ENCODE results near the gene TBC1D8. TPM values are rescaled to one million over a fixed set of nuclear protein-coding genes. Genes with fewer than 3 reads are reported as not detected.

The TBC1D8 gene
- total and polyA plus RNA-seq, 2 of the 8 experiments (the other 6 are each of a cell fraction or from before 2014, with no cell fraction given) = 20.8 to 21.8 TPM

DNA sequence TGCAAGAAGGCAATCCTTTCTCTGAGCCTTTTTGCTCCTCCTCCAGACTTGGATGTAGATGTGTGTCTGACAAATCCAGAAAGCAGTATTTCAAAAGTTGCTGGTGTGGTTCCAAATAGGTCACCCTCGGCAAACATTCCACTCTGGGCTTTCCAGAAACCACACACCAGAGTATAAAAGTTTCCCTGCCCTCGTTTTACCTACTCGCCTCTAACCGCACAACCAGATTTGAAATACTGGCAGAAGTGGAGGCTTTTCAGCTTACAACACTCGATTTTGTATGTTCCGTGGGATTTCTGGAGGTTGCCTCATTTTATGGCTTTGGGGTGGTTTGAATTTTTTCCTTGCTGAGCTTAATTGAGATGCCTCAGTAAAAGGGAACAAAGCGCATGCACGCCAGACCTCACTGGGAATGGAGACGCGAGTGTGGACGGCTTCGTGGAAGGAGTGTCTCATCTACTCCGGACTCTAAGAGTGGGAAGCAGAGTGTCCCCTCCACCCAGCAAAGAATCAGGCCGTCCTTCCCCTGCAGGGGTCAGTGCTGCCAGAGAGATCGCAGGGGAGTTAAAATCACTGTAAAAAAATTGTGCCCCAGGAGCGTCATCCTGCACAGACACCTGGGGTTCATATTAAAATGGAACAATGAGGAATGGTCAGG is 193.1 kb downstream of the TBC1D8 start:
- Histone ChIP-seq H3K23ac (ENCODE audit: insufficient read length) (no peak overlapping the region), H2BK12ac (ENCODE audit: low read depth, low read length) (no peak overlapping the region), H2BK15ac (ENCODE audit: low read length) (no peak overlapping the region), H3K18ac (ENCODE audit: extremely low read depth, low read length) (no peak overlapping the region), H2AK5ac (ENCODE audit: low read depth, low read length) (no peak overlapping the region), H3K36me3 (ENCODE audit: control insufficient read depth in 2 of 4, insufficient read depth in 4 of 4, low read length in 3 of 4) (no peaks in the 10 kb centered on the region), H3K9me3 (ENCODE audit: insufficient read depth in 2 of 2, low read depth in 1 of 2, low read length in 1 of 2) (no peaks in the 10 kb centered on the region), H3K23me2 (ENCODE audit: low read depth, low read length) (no peaks in the 10 kb centered on the region), H2BK20ac (ENCODE audit: low read length) (no peak overlapping the region), H2AFZ (ENCODE audit: low read length) (no peak overlapping the region), H3K56ac (replicated peaks; ENCODE audit: insufficient read length, low read depth, low read length) (no peak overlapping the region), H3K27me3 (replicated peaks in 1 of 4; ENCODE audit: control insufficient read depth in 3 of 4, extremely low read depth in 1 of 4, insufficient read depth in 3 of 4, low read length in 3 of 4) (no peaks in the 10 kb centered on the region), H2BK5ac (ENCODE audit: low read depth, low read length) (no peak overlapping the region), H4K20me1 (replicated peaks in 1 of 2; ENCODE audit: control insufficient read depth in 1 of 2, insufficient read depth in 2 of 2, low read length in 2 of 2) (no peaks in the 10 kb centered on the region), H3K4me3 (ENCODE audit: extremely low read depth in 1 of 4, insufficient read depth in 2 of 4, low read depth in 3 of 4, low read length in 4 of 4) (no peak overlapping the region), H4K8ac (ENCODE audit: extremely low read depth, insufficient read depth, low read length) (no peak overlapping the region), H3K79me1 (ENCODE audit: low read depth, low read length) (no peaks in the 10 kb centered on the region), H3K4ac (replicated peaks; ENCODE audit: insufficient read length, low read depth, low read length) (no peak overlapping the region), H2BK120ac (replicated peaks; ENCODE audit: low read depth, low read length) (no peak overlapping the region), H3K14ac (ENCODE audit: insufficient read length) (no peak overlapping the region), H4K5ac (ENCODE audit: insufficient read length, low read depth, low read length) (no peak overlapping the region), H4K91ac (replicated peaks; ENCODE audit: insufficient read length, low read length) (no peak overlapping the region), H3K27ac (ENCODE audit: low read depth, low read length) (no peak overlapping the region), H3K4me2 (ENCODE audit: insufficient read depth in 1 of 2, low read depth in 2 of 2, low read length in 2 of 2) (no peak overlapping the region), H3K9ac (replicated peaks in 1 of 4; ENCODE audit: extremely low read depth in 1 of 4, low read depth in 3 of 4, low read length in 3 of 4) (no peak overlapping the region), H3K79me2 (ENCODE audit: control insufficient read depth in 1 of 2, insufficient read depth in 2 of 2, low read length in 2 of 2) (no peaks in the 10 kb centered on the region), H3K4me1 (replicated peaks in 1 of 4; ENCODE audit: control insufficient read depth in 3 of 4, insufficient read depth in 4 of 4, low read length in 3 of 4) (peaks cover 0 to 3% (median 0%) of the 10 kb centered on the region in 4 experiments; a peak in 1 of 7 replicates)
- TF ChIP-seq SRF (IDR thresholded peaks at IDR 0.05; ENCODE audit: low read depth, low read length) (no peak), RFX5 (IDR thresholded peaks at IDR 0.05; ENCODE audit: borderline replicate concordance, low read depth, low read length) (no peak), SIX5 (IDR thresholded peaks at IDR 0.05; ENCODE audit: low read depth, low read length) (no peak), ZNF274 (IDR thresholded peaks at IDR 0.05; ENCODE audit: borderline replicate concordance, extremely low read depth, low read length) (no peak), RAD21 (IDR thresholded peaks at IDR 0.05 in 1 of 2, conservative IDR thresholded peaks at IDR 0.05 in 1 of 2; ENCODE audit: low read depth in 2 of 2, low read length in 2 of 2) (0 out of 4 replicates have a peak, but pooled peaks of 1 of the 2 experiments have one; percentile 8), POU5F1 (IDR thresholded peaks at IDR 0.05; ENCODE audit: low read depth, low read length) (no peak)
- TF ChIP-seq, protein P1, sequence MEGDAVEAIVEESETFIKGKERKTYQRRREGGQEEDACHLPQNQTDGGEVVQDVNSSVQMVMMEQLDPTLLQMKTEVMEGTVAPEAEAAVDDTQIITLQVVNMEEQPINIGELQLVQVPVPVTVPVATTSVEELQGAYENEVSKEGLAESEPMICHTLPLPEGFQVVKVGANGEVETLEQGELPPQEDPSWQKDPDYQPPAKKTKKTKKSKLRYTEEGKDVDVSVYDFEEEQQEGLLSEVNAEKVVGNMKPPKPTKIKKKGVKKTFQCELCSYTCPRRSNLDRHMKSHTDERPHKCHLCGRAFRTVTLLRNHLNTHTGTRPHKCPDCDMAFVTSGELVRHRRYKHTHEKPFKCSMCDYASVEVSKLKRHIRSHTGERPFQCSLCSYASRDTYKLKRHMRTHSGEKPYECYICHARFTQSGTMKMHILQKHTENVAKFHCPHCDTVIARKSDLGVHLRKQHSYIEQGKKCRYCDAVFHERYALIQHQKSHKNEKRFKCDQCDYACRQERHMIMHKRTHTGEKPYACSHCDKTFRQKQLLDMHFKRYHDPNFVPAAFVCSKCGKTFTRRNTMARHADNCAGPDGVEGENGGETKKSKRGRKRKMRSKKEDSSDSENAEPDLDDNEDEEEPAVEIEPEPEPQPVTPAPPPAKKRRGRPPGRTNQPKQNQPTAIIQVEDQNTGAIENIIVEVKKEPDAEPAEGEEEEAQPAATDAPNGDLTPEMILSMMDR (IDR thresholded peaks at IDR 0.05; ENCODE audit: control extremely low read depth in 1 of 3, insufficient read depth in 1 of 3, low read depth in 1 of 3, low read length in 3 of 3) = peak in 1 of 3 experiments; percentile 1; a peak in 1 of 4 replicates
- DNase-seq (ENCODE audit: low read depth in 1 of 2, low spot score in 2 of 2) (no peak), FAIRE-seq (no peak)
- WGBS, 2 experiments (ENCODE audit: extremely low coverage in 1 of 2, insufficient coverage in 1 of 2, insufficient read length in 1 of 2, insufficient replicate concordance in 2 of 2, low coverage in 1 of 2, low lambda C conversion rate in 2 of 2, missing lambda C conversion rate in 1 of 2) = 94% methylated on average over 15 of the region's 16 CpGs; no CpG with 5 or more reads in 1 of the 2 experiments
- POLR2A ChIA-PET (ENCODE audit: partially characterized antibody) = no interaction called here
- CTCF ChIA-PET (ENCODE audit: partially characterized antibody) = interaction anchor here (1.3 kb wide), 1 partner anchor 39 kb away, joined by 7 read pairs; no protein-coding TSS in a partner anchor
